ENCODE data around the gene PARP2. TPM values are rescaled to one million over a fixed set of nuclear protein-coding genes. Genes with fewer than 3 reads are reported as not detected.
A peak's percentile ranks its signal among the peaks of the same experiment; 100 is the strongest.

The PARP2 gene
- total and polyA plus RNA-seq, 8 donors: 18.0 to 68.4 (median 59.0) TPM

GRCh38 chr14:20376071-20376588 is 32.7 kb downstream of the PARP2 start:
- Histone ChIP-seq H3K27ac (no peak overlapping the region), H3K9me3 (no peaks in the 10 kb centered on the region), H3K36me3 (peaks cover 6 to 100% of the 10 kb centered on the region in 2 donors), H3K4me3 (no peak overlapping the region), H3K4me1 (no peaks in the 10 kb centered on the region), H3K27me3 (no peaks in the 10 kb centered on the region)
- TF ChIP-seq, protein P1, sequence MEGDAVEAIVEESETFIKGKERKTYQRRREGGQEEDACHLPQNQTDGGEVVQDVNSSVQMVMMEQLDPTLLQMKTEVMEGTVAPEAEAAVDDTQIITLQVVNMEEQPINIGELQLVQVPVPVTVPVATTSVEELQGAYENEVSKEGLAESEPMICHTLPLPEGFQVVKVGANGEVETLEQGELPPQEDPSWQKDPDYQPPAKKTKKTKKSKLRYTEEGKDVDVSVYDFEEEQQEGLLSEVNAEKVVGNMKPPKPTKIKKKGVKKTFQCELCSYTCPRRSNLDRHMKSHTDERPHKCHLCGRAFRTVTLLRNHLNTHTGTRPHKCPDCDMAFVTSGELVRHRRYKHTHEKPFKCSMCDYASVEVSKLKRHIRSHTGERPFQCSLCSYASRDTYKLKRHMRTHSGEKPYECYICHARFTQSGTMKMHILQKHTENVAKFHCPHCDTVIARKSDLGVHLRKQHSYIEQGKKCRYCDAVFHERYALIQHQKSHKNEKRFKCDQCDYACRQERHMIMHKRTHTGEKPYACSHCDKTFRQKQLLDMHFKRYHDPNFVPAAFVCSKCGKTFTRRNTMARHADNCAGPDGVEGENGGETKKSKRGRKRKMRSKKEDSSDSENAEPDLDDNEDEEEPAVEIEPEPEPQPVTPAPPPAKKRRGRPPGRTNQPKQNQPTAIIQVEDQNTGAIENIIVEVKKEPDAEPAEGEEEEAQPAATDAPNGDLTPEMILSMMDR (IDR thresholded peaks at IDR 0.05): no peak
- DNase-seq: no peak
- ATAC-seq: no peak
- intact Hi-C loops (cut with DNase I): no loop called here

- intact Hi-C loops (cut with DNase I): no loop called here
- peaks cover 6 to 100% of the 10 kb centered on the region in 2 donors for H3K36me3 ChIP-seq
- TF ChIP-seq, protein P1 (IDR thresholded peaks at IDR 0.05): no peak
- no peak for DNase-seq
- H3K27me3 ChIP-seq: no peaks in the 10 kb centered on the region
- H3K9me3 ChIP-seq: no peaks in the 10 kb centered on the region
- no peak overlapping the region for H3K4me3 ChIP-seq
- no peaks in the 10 kb centered on the region for H3K4me1 ChIP-seq
- ATAC-seq: peak; percentile 61
- H3K27ac ChIP-seq: no peak overlapping the region
Observed at GRCh38 chr14:20377171-20377570, 33.7 kb downstream of the PARP2 start.

DNA sequence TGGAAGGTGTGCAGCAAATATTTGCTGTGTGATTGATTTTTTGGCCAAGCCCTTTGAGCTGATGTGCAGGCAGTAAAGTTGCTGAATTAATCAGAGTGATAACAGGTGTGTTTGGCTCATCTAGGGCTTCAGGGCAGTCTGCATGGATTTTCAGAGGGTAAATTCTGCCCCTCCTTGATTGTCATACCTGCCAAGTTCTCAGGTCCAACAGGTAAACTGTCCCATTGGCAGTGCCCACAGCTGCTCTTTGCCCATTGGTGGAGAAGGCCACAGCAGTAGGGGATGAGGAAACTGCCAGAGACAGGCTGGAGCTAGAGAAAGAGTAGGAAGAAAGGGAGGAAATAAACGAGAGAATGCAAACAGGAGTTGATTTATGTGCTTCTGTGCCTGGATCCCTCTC is 36.3 kb downstream of the PARP2 start:
- peaks cover 5 to 100% of the 10 kb centered on the region in 2 donors for H3K36me3 ChIP-seq
- intact Hi-C loops (cut with DNase I): no loop called here
- no peaks in the 10 kb centered on the region for H3K4me1 ChIP-seq
- no peak overlapping the region for H3K4me3 ChIP-seq
- H3K9me3 ChIP-seq: no peaks in the 10 kb centered on the region
- no peak overlapping the region for H3K27ac ChIP-seq
- DNase-seq: no peak
- TF ChIP-seq, protein P1 (IDR thresholded peaks at IDR 0.05): no peak
- no peaks in the 10 kb centered on the region for H3K27me3 ChIP-seq
- ATAC-seq: no peak

GRCh38 chr14:20380681-20381080 is 37.2 kb downstream of the PARP2 start:
- peaks cover 10 to 100% of the 10 kb centered on the region in 2 donors for H3K36me3 ChIP-seq
- H3K4me1 ChIP-seq: no peaks in the 10 kb centered on the region
- TF ChIP-seq, protein P1 (IDR thresholded peaks at IDR 0.05): no peak
- intact Hi-C loops (cut with DNase I): no loop called here
- H3K27ac ChIP-seq: no peak overlapping the region
- no peak for DNase-seq
- no peak overlapping the region for H3K4me3 ChIP-seq
- no peaks in the 10 kb centered on the region for H3K27me3 ChIP-seq
- H3K9me3 ChIP-seq: no peaks in the 10 kb centered on the region
- no peak for ATAC-seq

DNA sequence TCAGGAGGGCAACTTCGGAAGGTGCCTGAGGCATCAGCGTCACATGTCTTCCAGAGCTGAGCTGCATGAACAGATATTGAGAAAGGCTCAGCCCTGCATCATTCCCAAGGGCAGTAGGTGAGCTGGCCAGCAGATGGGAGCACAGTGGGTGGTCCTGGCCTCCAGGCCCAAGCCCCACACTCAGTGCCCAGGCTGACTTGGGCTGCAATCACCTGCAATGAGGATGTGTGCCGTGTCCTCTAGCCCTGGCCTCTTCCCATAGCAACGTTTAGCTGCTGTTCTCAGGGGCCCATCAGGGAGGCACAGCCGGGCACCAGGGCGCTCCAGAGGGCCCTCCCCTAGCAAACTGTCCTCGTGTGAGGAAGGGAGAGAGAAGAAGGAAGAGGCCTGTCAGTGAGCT is 37.9 kb downstream of the PARP2 start:
- peaks cover 10 to 100% of the 10 kb centered on the region in 2 donors for H3K36me3 ChIP-seq
- H3K27ac ChIP-seq: no peak overlapping the region

More for the DNA sequence above, 37.9 kb downstream of the PARP2 start:
- TF ChIP-seq, protein P1 (IDR thresholded peaks at IDR 0.05): no peak
- Histone ChIP-seq H3K27me3 (no peaks in the 10 kb centered on the region), H3K9me3 (no peaks in the 10 kb centered on the region), H3K4me1 (no peaks in the 10 kb centered on the region), H3K4me3 (no peak overlapping the region)
- ATAC-seq (no peak), DNase-seq (no peak)
- intact Hi-C loops (cut with DNase I): no loop called here

All from left lung (tissue), 10 donors.